Caco-2 (cell line): ENCODE data around the gene ATF6B. TPM values are rescaled to one million over a fixed set of nuclear protein-coding genes. Genes with fewer than 3 reads are reported as not detected.

ENCODE experiments used
- BruUV-seq: library from RNA; stranded (reverse); fragments of 400-500 nt; replicated peaks from 2 replicates; lab custom pipeline; 2021; lab: Mats Ljungman, UMichigan
- CTCF ChIA-PET: fragments of 300-600 bp; sonication (Branson Sonifier 250); formaldehyde crosslinking; loops from one replicate; lab custom pipeline; 2022; ENCODE audit warnings: antibody characterized with exemption; lab: Charles Lee
- POLR2A ChIA-PET: fragments of 300-600 bp; sonication (Branson Sonifier 250); formaldehyde crosslinking; loops from one replicate; lab custom pipeline; 2022; ENCODE audit warnings: antibody characterized with exemption; lab: Charles Lee
- DNase-seq, 2 experiments: peaks; one replicate each; pipeline versions ENCODE4 v3.0.0 to v3.0.0-alpha.2; 2020 to 2022
- H3K27me3 ChIP-seq: replicated peaks from 2 replicates; pipeline ENCODE4 v1.6.0; 2011; ENCODE audit warnings: low read length; ENCODE audit not compliant: control insufficient read depth, insufficient read depth
- H3K36me3 ChIP-seq: 2 replicates; pipeline ENCODE4 v1.5.1; 2011; ENCODE audit warnings: low read length; ENCODE audit not compliant: control insufficient read depth, insufficient read depth
- H3K4me1 ChIP-seq: fragments of 250-450 bp; sonication (Bioruptor Pico); 2 replicates; pipeline ENCODE4 v1.5.1; 2020; ENCODE audit warnings: mild to moderate bottlenecking
- H3K4me3 ChIP-seq: 2 replicates; pipeline ENCODE4 v1.5.1; 2011; ENCODE audit warnings: low read depth, mild to moderate bottlenecking, control low read depth, low read length
- H3K9me3 ChIP-seq: fragments of 250-450 bp; sonication (Bioruptor Pico); 2 replicates; pipeline ENCODE4 v1.5.1; 2020; ENCODE audit warnings: mild to moderate bottlenecking, moderate library complexity
- H3K27ac Mint-ChIP-seq: one replicate; pipeline ENCODE4 v1.8.0; 2022; ENCODE audit warnings: mixed read lengths; ENCODE audit not compliant: unreplicated experiment
- H3K27me3 Mint-ChIP-seq: one replicate; pipeline ENCODE4 v1.8.0; 2022; ENCODE audit warnings: mixed read lengths; ENCODE audit not compliant: insufficient read depth, unreplicated experiment
- H3K36me3 Mint-ChIP-seq: one replicate; pipeline ENCODE4 v1.8.0; 2022; ENCODE audit warnings: mild to moderate bottlenecking, mixed read lengths; ENCODE audit not compliant: insufficient read depth, unreplicated experiment
- H3K4me1 Mint-ChIP-seq: one replicate; pipeline ENCODE4 v1.8.0; 2022; ENCODE audit warnings: low read depth, mixed read lengths; ENCODE audit not compliant: unreplicated experiment
- H3K4me3 Mint-ChIP-seq: one replicate; pipeline ENCODE4 v1.8.0; 2022; ENCODE audit warnings: mild to moderate bottlenecking, moderate library complexity, mixed read lengths; ENCODE audit not compliant: unreplicated experiment
- H3K9me3 Mint-ChIP-seq: one replicate; pipeline ENCODE4 v1.8.0; 2022; ENCODE audit warnings: mixed read lengths; ENCODE audit not compliant: unreplicated experiment
- CTCF ChIP-seq, 2 experiments: fragments of 200-600 bp in 1 of 2; IDR thresholded peaks; 1 replicate in 1 of 2; 2 replicates in 1 of 2; pipeline versions ENCODE4 v1.5.1 to v1.8.0; 2011 to 2022; ENCODE audit warnings: antibody characterized with exemption in 1 of 2, control low read depth in 1 of 2, inconsistent platforms in 1 of 2, low read depth in 1 of 2, low read length in 1 of 2, mild to moderate bottlenecking in 1 of 2, moderate library complexity in 1 of 2; ENCODE audit not compliant: insufficient read depth in 1 of 2, severe bottlenecking in 1 of 2, unreplicated experiment in 1 of 2
- intact Hi-C: fragments of 100-400 bp; cut with micrococcal nuclease; formaldehyde crosslinking; loops from one replicate; pipeline ENCODE4 v1.10.0; 2022; ENCODE audit not compliant: unreplicated experiment
- total RNA-seq: library from RNA; stranded (reverse); gene quantifications from 2 replicates; pipeline ENCODE4 v1.2.3, GENCODE V29; 2022

The ATF6B gene
- total RNA-seq, 1 experiment from 2014 or later, result 64.9 TPM

- Histone ChIP-seq H3K27me3 (no peaks in the 10 kb centered on the region), H3K36me3 (peaks cover 1% of the 10 kb centered on the region), H3K9me3 (no peaks in the 10 kb centered on the region), H3K4me1 (peaks cover 22% of the 10 kb centered on the region), H3K4me3 (peak overlapping the region; percentile 87)
- TF ChIP-seq CTCF (IDR thresholded peaks at IDR 0.05; ENCODE audit: insufficient read depth in 1 of 2, low read depth in 1 of 2, low read length in 1 of 2, severe bottlenecking in 1 of 2, unreplicated experiment in 1 of 2), result no peak
- intact Hi-C loops, result loop anchor here (1.0 kb wide), 1 partner anchor 19 kb away; no protein-coding TSS in a partner anchor
- Mint-ChIP-seq H3K4me1 (peaks cover 46% of the 10 kb centered on the region), H3K9me3 (no peaks in the 10 kb centered on the region), H3K27me3 (no peaks in the 10 kb centered on the region), H3K27ac (peak overlapping the region; percentile 94), H3K36me3 (peaks cover 38% of the 10 kb centered on the region), H3K4me3 (peak overlapping the region; percentile 81)
- TSS peak; percentile 63 for BruUV-seq
- CTCF ChIA-PET, result interaction anchor here (1.2 to 2.1 kb wide), 4 partner anchors 9 to 83 kb away, joined by 3 to 24 read pairs (median 4); partner anchors contain the start of gene PBX2
- POLR2A ChIA-PET, result interaction anchor here (0.6 to 1.4 kb wide), 4 partner anchors 14 to 795 kb away, joined by 3 to 29 read pairs (median 4); partner anchors contain the start of genes FKBPL and PBX2
- no peak for DNase-seq
These were observed 48.6 kb upstream of the ATF6B start for GRCh38 chr6:32176476-32177182.

- Histone ChIP-seq H3K9me3 (no peaks in the 10 kb centered on the region), H3K4me1 (peaks cover 22% of the 10 kb centered on the region), H3K27me3 (no peaks in the 10 kb centered on the region), H3K4me3 (peak within 1 kb of the TSS; percentile 87), H3K36me3 (no peaks in the 10 kb centered on the region; the same call in 1 of the 2 replicates)
- CTCF ChIA-PET, result interaction anchor here (1.3 to 2.1 kb wide), 2 partner anchors 8 to 20 kb away, joined by 3 to 24 read pairs; no protein-coding TSS in a partner anchor
- Mint-ChIP-seq H3K27ac (peak within 1 kb of the TSS; percentile 94), H3K9me3 (no peaks in the 10 kb centered on the region), H3K4me3 (peak within 1 kb of the TSS; percentile 81), H3K4me1 (peaks cover 46% of the 10 kb centered on the region), H3K27me3 (no peaks in the 10 kb centered on the region), H3K36me3 (peaks cover 43% of the 10 kb centered on the region)
- intact Hi-C loops, result no loop called here
- peak; percentile 97 to 98 for DNase-seq
- no peak for TF ChIP-seq CTCF (IDR thresholded peaks at IDR 0.05; ENCODE audit: insufficient read depth in 1 of 2, low read depth in 1 of 2, low read length in 1 of 2, severe bottlenecking in 1 of 2, unreplicated experiment in 1 of 2)
- no TSS peak for BruUV-seq
- POLR2A ChIA-PET, result interaction anchor here (0.6 to 1.0 kb wide), 3 partner anchors 20 to 796 kb away, joined by 3 to 6 read pairs (median 4); partner anchors contain the start of gene FKBPL
These were observed 47.8 kb upstream of the ATF6B start, which contains the start of gene AGPAT1 for GRCh38 chr6:32175711-32176475. Gene AGPAT1 (minus strand): TSS chr6:32176084. CDS start chr6:32171496, 4,588 bp downstream.

- no peak overlapping the region for H3K27ac Mint-ChIP-seq
- peaks cover 45% of the 10 kb centered on the region for H3K36me3 Mint-ChIP-seq
- ChIA-PET CTCF (no interaction called here), POLR2A (no interaction called here)
- Histone ChIP-seq H3K27me3 (no peaks in the 10 kb centered on the region), H3K4me3 (peak overlapping the region; percentile 87), H3K4me1 (peaks cover 22% of the 10 kb centered on the region), H3K36me3 (no peaks in the 10 kb centered on the region), H3K9me3 (no peaks in the 10 kb centered on the region)
- intact Hi-C loops, result no loop called here
- peak overlapping the region; percentile 81 for H3K4me3 Mint-ChIP-seq
- BruUV-seq, result TSS peak; percentile 9
- no peaks in the 10 kb centered on the region for H3K27me3 Mint-ChIP-seq
- DNase-seq, result no peak
- no peaks in the 10 kb centered on the region for H3K9me3 Mint-ChIP-seq
- peaks cover 41% of the 10 kb centered on the region for H3K4me1 Mint-ChIP-seq
- TF ChIP-seq CTCF (IDR thresholded peaks at IDR 0.05; ENCODE audit: insufficient read depth in 1 of 2, low read depth in 1 of 2, low read length in 1 of 2, severe bottlenecking in 1 of 2, unreplicated experiment in 1 of 2), result no peak
These were observed 47.3 kb upstream of the ATF6B start for GRCh38 chr6:32175322-32175710.
